H9 (cell line): ENCODE results near the gene FKBP11. TPM values are rescaled to one million over a fixed set of nuclear protein-coding genes. Genes with fewer than 3 reads are reported as not detected.
A peak's percentile ranks its signal among the peaks of the same experiment; 100 is the strongest.

ENCODE experiments used
- DNase-seq: peaks from one replicate; pipeline ENCODE4 v3.0.0-alpha.2; 2017
- H2AFZ ChIP-seq: one replicate; pipeline ENCODE4 v1.6.1; 2013; ENCODE audit warnings: mild to moderate bottlenecking, low read length, control low read depth, moderate library complexity
- H2AK5ac ChIP-seq: 2 replicates; pipeline ENCODE4 v1.6.1; 2013; ENCODE audit warnings: low read length, control low read depth, mixed read lengths; ENCODE audit not compliant: insufficient read length
- H2BK120ac ChIP-seq: one replicate; pipeline ENCODE4 v1.6.1; 2013; ENCODE audit warnings: low read depth, mild to moderate bottlenecking, low read length, control low read depth, inconsistent platforms; ENCODE audit not compliant: poor library complexity, severe bottlenecking
- H2BK12ac ChIP-seq: 2 replicates; pipeline ENCODE4 v1.6.1; 2013; ENCODE audit warnings: low read length, control low read depth, mixed read lengths, low read depth; ENCODE audit not compliant: insufficient read length
- H2BK15ac ChIP-seq: 2 replicates; pipeline ENCODE4 v1.6.1; 2013; ENCODE audit warnings: low read depth, low read length, control low read depth
- H2BK20ac ChIP-seq: one replicate; pipeline ENCODE4 v1.6.1; 2013; ENCODE audit warnings: low read depth, mild to moderate bottlenecking, low read length, control low read depth, inconsistent platforms; ENCODE audit not compliant: poor library complexity, severe bottlenecking
- H2BK5ac ChIP-seq: 2 replicates; pipeline ENCODE4 v1.6.1; 2013; ENCODE audit warnings: low read length, control low read depth, mixed read lengths; ENCODE audit not compliant: insufficient read length
- H3K14ac ChIP-seq: 2 replicates; pipeline ENCODE4 v1.6.1; 2013; ENCODE audit warnings: low read length, control low read depth; ENCODE audit not compliant: insufficient read depth
- H3K18ac ChIP-seq: 2 replicates; pipeline ENCODE4 v1.6.1; 2013; ENCODE audit warnings: low read depth, mild to moderate bottlenecking, mixed read lengths, low read length, control low read depth; ENCODE audit not compliant: insufficient read length
- H3K23ac ChIP-seq: 2 replicates; pipeline ENCODE4 v1.6.1; 2013; ENCODE audit warnings: low read length, control low read depth, mixed read lengths, low read depth; ENCODE audit not compliant: insufficient read length
- H3K23me2 ChIP-seq: 2 replicates; pipeline ENCODE4 v1.6.1; 2013; ENCODE audit warnings: low read depth, mild to moderate bottlenecking, mixed read lengths, low read length, control low read depth; ENCODE audit not compliant: insufficient read length, poor library complexity, severe bottlenecking
- H3K27ac ChIP-seq: 2 replicates; pipeline ENCODE4 v1.5.1; 2013; ENCODE audit warnings: low read length, control low read depth, mixed read lengths, low read depth; ENCODE audit not compliant: insufficient read length
- H3K27me3 ChIP-seq: 2 replicates; pipeline ENCODE4 v1.6.1; 2013; ENCODE audit warnings: low read length, control low read depth, inconsistent platforms; ENCODE audit not compliant: insufficient read depth
- H3K4ac ChIP-seq: 2 replicates; pipeline ENCODE4 v1.6.1; 2013; ENCODE audit warnings: low read depth, mild to moderate bottlenecking, control low read depth, inconsistent platforms, low read length, moderate library complexity
- H3K4me1 ChIP-seq: 2 replicates; pipeline ENCODE4 v1.6.1; 2013; ENCODE audit warnings: low read length, control low read depth, inconsistent platforms; ENCODE audit not compliant: insufficient read depth
- H3K4me2 ChIP-seq: 2 replicates; pipeline ENCODE4 v1.6.1; 2013; ENCODE audit warnings: low read length, control low read depth, mixed read lengths; ENCODE audit not compliant: insufficient read length, insufficient read depth
- H3K56ac ChIP-seq: 2 replicates; pipeline ENCODE4 v1.6.1; 2013; ENCODE audit warnings: low read depth, mild to moderate bottlenecking, mixed read lengths, low read length, control low read depth; ENCODE audit not compliant: insufficient read length
- H3K79me1 ChIP-seq: 2 replicates; pipeline ENCODE4 v1.6.1; 2013; ENCODE audit warnings: low read depth, mild to moderate bottlenecking, moderate library complexity, low read length, control low read depth, inconsistent platforms; ENCODE audit not compliant: insufficient read depth, poor library complexity, severe bottlenecking
- H3K79me2 ChIP-seq: 2 replicates; pipeline ENCODE4 v1.6.1; 2013; ENCODE audit warnings: low read length, control low read depth, inconsistent platforms; ENCODE audit not compliant: insufficient read depth
- H3K9ac ChIP-seq: 2 replicates; pipeline ENCODE4 v1.6.1; 2013; ENCODE audit warnings: low read length, control low read depth, mixed read lengths; ENCODE audit not compliant: insufficient read length; ENCODE audit errors: extremely low read depth
- H3K9me3 ChIP-seq: one replicate; pipeline ENCODE4 v1.6.1; 2013; ENCODE audit warnings: low read depth, low read length, inconsistent platforms; ENCODE audit not compliant: control insufficient read depth
- H3T11ph ChIP-seq: one replicate; pipeline ENCODE4 v1.6.1; 2013; ENCODE audit warnings: mild to moderate bottlenecking, low read length, control low read depth, inconsistent platforms
- H4K20me1 ChIP-seq: one replicate; pipeline ENCODE4 v1.6.1; 2013; ENCODE audit not compliant: control insufficient read depth, insufficient read length, insufficient read depth
- H4K5ac ChIP-seq: 2 replicates; pipeline ENCODE4 v1.6.1; 2013; ENCODE audit warnings: low read depth, mild to moderate bottlenecking, mixed read lengths, low read length, control low read depth; ENCODE audit not compliant: insufficient read length
- H4K8ac ChIP-seq: replicated peaks from 2 replicates; pipeline ENCODE4 v1.6.1; 2013; ENCODE audit warnings: low read length, control low read depth, mixed read lengths, low read depth; ENCODE audit not compliant: insufficient read length
- H4K91ac ChIP-seq: 2 replicates; pipeline ENCODE4 v1.6.1; 2013; ENCODE audit warnings: low read depth, mild to moderate bottlenecking, moderate library complexity, mixed read lengths, low read length, control low read depth; ENCODE audit not compliant: insufficient read length
- H3K27ac Mint-ChIP-seq, 3 experiments: 2 replicates in 2 of 3; 3 replicates in 1 of 3; pipeline ENCODE4 v1.8.0; 2020 to 2021; ENCODE audit warnings: mixed read lengths in 3 of 3, mild to moderate bottlenecking in 1 of 3, moderate library complexity in 1 of 3
- H3K27me3 Mint-ChIP-seq: 2 replicates; pipeline ENCODE4 v1.8.0; 2021; ENCODE audit warnings: low read depth, mild to moderate bottlenecking, moderate library complexity, mixed read lengths
- H3K36me3 Mint-ChIP-seq, 3 experiments: 2 replicates in 2 of 3; 3 replicates in 1 of 3; pipeline ENCODE4 v1.8.0; 2020 to 2021; ENCODE audit warnings: low read depth in 3 of 3, mixed read lengths in 3 of 3; ENCODE audit not compliant: insufficient read depth in 1 of 3
- H3K4me1 Mint-ChIP-seq, 2 experiments: 2 replicates each; pipeline ENCODE4 v1.8.0; 2020; ENCODE audit warnings: mixed read lengths in 2 of 2
- H3K4me3 Mint-ChIP-seq, 2 experiments: 2 replicates in 1 of 2; 3 replicates in 1 of 2; pipeline ENCODE4 v1.8.0; 2020 to 2021; ENCODE audit warnings: mild to moderate bottlenecking in 2 of 2, mixed read lengths in 2 of 2, moderate library complexity in 1 of 2
- H3K9me3 Mint-ChIP-seq, 2 experiments: 2 replicates in 1 of 2; 3 replicates in 1 of 2; pipeline ENCODE4 v1.8.0; 2020; ENCODE audit warnings: mild to moderate bottlenecking in 2 of 2, mixed read lengths in 2 of 2, moderate library complexity in 1 of 2
- CTCF ChIP-seq: fragments of 200-600 bp; sonication (generic); conservative IDR thresholded peaks from 3 replicates; pipeline ENCODE4 v1.8.0; 2021; ENCODE audit warnings: antibody characterized with exemption, mild to moderate bottlenecking
- WGBS: extraction: QIAGEN DNeasy Blood & Tissue Kit; methylation state at CpG from one replicate; pipeline ENCODE4 v1.1.7; 2013; ENCODE audit warnings: missing lambda C conversion rate, low lambda C conversion rate, mixed read lengths; ENCODE audit not compliant: insufficient read length; ENCODE audit errors: extremely low coverage; 5-methylcytosine and 5-hydroxymethylcytosine counted together
- total RNA-seq: library from RNA; stranded (reverse); gene quantifications from 2 replicates; pipeline ENCODE4 v1.2.1, GENCODE V29; 2021

The FKBP11 gene
- total RNA-seq, 1 experiment from 2014 or later, result 40.8 TPM

- Histone ChIP-seq H2BK120ac (no peak overlapping the region), H3K27me3 (no peaks in the 10 kb centered on the region), H2BK20ac (no peak overlapping the region), H3K79me1 (no peaks in the 10 kb centered on the region), H3K23me2 (peaks cover 4% of the 10 kb centered on the region), H2BK12ac (no peak overlapping the region), H3K27ac (no peak overlapping the region), H3K56ac (no peak overlapping the region), H4K8ac (no peak overlapping the region), H2AFZ (no peak overlapping the region), H4K5ac (no peak overlapping the region), H3K9ac (no peak overlapping the region), H3T11ph (no peak overlapping the region), H3K4ac (no peak overlapping the region), H3K79me2 (no peaks in the 10 kb centered on the region), H4K91ac (no peak overlapping the region), H3K18ac (no peak overlapping the region), H3K14ac (no peak overlapping the region), H3K23ac (no peak overlapping the region), H4K20me1 (no peaks in the 10 kb centered on the region), H3K4me1 (no peaks in the 10 kb centered on the region), H2BK5ac (no peak overlapping the region), H3K4me2 (no peak overlapping the region), H2AK5ac (no peak overlapping the region), H2BK15ac (no peak overlapping the region), H3K9me3 (no peaks in the 10 kb centered on the region)
- TF ChIP-seq CTCF, result no peak
- peak overlapping the region in 2 of 3 experiments; percentile 15 to 26; a peak in 1 of 7 replicates for H3K27ac Mint-ChIP-seq
- H3K27me3 Mint-ChIP-seq, result no peaks in the 10 kb centered on the region
- H3K9me3 Mint-ChIP-seq, result no peaks in the 10 kb centered on the region
- DNase-seq, result no peak
- H3K4me3 Mint-ChIP-seq, result no peak overlapping the region
- H3K4me1 Mint-ChIP-seq, result peaks cover 10 to 11% of the 10 kb centered on the region in 2 experiments
- no CpG with 5 or more reads among the region's 2 CpGs for WGBS
- H3K36me3 Mint-ChIP-seq, result peaks cover 29 to 60% (median 42%) of the 10 kb centered on the region in 3 experiments
Observed at GRCh38 chr12:48927261-48927660, 2.0 kb upstream of the FKBP11 start.
